HS-5 (cell line): ENCODE measurements around the gene LMX1A.

ENCODE experiments used
- DNase-seq: peaks from one replicate; pipeline ENCODE4 v3.0.0-alpha.2; 2012; ENCODE audit warnings: low read depth

LMX1A gene

DNA sequence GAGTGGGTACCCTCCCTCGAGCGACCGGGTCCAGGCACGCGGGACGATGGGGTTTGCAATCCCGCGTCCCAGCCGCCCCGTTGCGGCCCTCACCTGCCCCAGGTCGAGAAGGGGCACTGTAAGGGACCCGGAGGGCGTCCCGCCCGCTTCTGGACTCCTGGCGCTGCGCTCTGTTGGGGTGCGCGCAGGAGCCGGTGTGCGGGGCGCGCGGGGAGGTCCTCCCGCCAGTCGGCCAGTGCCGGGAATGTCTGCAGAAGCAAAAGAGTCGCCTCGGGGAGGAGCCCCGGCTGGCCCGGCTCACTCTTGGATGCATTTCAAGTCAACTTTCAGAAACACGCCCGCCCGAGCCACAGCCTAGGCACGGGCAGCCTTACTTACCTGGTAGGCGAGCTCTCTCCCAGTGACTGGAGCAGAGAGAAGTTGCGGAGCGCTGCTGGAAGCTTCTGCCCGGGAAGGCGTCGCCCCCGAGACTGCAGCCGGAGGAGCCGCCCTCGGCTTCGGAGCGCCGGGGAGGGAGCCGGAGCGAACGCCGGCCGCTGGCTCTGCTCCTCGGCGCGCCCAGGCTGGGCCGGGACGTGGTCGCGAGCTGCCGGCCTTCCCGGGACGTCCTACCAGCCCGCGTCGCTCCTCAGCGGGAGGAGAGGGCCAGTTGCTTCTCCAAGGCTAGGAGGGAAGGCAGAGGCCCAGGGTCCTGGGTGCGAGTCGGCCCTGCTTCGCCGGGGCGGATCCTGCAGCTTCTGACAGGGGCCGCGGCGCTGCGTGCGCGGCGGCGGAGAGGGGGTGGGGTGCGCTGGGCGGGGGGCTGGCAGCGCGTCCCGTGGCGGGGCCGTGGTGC lies at the start of gene LMX1A:
Gene LMX1A, minus strand, starts transcription at position 739 of the 835 bp plus-strand sequence. CDS start 1,156 bp downstream, outside the sequence.
- DNase-seq = no peak

DNA sequence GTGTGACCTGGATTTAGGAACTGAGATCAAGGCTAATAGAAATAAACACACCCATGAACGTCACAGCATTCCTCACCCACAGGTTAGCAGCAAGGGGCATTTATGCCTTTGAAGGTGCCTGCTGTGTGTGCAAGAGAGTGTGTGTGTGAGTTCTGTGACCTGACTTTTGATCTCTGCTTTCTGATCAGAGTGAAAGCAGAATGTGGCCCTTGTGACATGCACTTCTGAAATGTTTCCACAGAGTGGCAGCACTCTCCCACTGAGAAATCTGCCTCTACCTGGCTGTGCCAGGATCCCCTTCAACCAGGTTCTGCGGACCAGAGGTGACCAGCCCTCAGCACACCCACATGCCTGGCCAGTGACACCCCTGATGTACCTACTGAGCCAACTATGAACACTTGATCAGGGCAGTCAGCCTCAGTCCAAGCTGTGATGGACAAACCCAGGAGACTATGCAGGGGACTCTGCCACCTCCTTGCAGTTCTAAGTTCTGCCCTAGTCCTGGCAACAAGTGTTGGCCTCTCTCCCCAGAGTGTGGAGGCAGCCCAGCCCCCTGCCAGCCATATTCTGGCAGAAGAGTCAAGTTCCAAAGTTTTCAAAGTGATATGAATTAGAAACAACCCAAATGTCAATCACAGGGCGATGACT lies 47.4 kb upstream of the LMX1A start:
- DNase-seq = no peak

DNA sequence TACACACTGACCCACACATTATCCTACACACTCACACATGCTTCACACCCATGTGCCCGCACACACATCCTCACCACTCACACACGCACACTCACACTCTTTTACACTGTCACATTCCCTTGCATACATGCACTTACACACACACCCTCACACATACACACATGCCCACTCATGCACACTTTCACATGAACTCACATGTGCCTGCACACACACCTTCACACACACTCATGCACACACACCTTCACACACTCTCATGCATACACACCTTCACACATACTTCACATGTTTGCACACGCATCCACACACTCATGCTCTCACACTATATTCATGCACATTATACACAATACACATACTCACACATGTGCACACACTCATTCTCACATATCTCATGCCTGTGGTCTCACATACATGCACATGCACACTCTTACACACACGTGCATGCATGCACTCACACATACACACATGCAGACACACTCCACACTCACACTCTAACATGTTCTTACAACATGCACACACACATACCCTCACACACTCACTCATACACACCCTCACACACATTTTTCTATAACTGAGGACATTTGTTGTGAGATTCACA lies 46.1 kb upstream of the LMX1A start:
- no peak for DNase-seq

DNA sequence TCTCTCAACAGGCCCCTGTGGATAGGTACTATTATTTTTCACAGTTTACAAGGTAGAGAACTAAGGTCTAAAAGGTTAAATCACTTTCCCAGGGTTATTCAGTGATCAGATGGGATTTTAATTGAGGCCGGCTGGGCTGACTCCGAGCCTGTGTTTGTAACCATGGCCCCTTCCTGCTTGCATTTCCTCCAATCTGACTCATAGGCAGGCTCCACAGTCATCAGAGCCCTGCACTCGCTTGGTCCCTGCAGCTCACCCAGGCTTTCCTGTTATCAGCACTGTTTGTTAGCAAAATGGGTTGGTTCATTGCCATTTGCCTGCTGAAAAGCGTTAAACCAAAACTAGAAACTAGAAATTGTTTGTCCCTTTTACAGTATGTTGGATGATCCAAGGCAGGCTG lies 41.4 kb upstream of the LMX1A start:
- DNase-seq = peak; percentile 48

DNA sequence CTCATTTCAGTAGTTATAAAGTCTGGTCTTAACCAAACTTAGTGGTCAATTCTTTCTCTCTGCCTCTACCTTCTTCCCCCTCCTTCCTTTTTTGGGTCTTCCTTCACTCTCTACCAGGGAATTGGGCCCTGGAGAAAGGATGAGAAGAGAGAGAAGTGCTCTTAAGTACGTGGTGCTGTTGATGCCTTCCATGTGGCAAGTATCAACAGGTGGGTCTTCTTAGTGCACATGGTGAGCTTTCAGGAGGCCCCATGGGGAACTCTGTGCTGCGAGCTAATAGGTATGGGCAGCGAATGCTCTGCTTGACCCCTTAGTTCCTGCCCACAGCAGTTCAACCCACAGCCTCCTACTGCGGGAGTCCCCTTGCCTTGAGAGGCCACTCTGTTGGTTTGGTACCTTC lies 39.4 kb upstream of the LMX1A start:
- DNase-seq = no peak

DNA sequence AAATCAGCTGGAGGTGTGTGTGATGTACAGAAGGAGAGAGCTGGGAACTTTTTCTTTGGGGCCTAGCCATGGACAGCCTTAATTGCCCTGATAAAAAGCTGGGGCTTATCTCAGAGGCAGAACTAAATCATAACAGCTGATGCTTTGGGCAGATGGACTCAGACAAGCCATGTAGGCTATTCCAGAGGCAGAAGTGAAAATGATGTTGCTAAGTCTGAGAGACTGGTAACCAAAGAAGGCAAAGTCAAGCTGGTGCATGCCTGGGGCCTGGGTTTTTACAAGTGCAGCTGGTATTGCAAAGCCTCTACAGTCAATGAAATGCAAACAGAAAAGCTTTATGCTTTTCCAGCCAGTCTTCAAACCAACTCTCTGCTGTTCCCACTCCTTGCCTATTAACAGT lies 39.0 kb upstream of the LMX1A start:
- DNase-seq = no peak

DNA sequence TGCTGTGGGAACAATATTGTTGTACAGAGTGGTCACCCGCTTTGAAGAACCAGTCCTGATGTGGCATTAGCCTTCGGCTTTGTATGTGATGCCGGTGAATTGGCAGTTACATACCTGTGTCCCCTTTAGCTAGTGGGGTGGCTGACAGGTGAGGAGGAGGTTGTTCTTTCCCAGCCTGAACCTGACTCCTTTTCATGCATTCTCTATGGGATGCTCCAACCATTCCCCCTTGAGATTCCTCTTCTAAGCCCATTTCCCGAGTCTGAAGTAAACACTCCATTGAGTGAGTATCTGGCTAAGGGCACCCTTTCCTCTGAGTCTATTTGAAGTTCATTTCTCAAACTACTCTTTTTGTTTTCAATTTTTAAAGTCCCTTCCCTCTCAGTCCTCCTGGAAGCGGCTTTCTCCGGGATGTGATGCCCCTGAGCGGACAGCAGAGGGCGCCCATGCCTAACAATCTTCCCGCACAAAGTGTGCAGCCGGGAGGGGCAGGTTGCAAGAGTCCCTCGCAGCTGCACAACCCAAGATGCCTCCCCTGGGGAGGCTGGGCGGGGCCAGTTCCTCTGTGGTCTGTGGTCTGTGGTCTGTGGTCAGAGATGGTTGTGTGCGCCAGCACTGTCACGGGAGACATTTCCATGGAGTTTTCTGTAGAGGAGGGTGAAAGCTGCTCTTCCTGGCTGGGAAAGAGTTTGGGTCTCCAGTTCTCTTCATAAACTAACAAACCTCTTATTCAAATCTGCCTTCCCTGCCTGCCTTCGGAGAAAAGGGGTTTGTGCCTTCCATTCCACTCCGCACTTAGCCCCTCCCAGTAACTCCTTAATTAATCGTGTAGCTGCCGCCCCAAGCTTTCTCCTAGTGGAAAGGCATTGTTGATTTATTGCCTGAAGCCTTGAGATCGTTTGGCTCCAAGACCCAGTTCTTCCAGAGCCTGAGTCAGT lies 36.4 kb upstream of the LMX1A start:
- DNase-seq = peak; percentile 53

DNA sequence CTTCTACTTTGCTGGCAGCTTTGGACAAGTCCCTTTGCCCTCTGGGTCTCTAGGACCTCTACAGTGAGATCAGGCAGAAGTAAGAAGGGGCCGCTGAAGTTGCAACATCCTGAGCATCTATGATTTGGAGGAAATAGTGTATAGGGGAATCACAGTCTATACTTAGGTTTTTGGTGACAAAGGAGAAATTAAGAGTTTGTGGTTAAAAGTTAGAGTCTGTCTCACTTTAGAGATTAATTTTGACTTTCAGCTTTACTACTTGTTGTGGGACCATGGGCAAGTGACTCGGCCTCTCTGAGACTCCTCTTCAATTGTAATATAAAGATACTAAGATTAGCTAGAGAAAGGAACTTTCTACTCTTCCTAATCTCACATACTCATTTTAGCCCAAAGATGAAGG lies 33.1 kb upstream of the LMX1A start:
- no peak for DNase-seq

DNA sequence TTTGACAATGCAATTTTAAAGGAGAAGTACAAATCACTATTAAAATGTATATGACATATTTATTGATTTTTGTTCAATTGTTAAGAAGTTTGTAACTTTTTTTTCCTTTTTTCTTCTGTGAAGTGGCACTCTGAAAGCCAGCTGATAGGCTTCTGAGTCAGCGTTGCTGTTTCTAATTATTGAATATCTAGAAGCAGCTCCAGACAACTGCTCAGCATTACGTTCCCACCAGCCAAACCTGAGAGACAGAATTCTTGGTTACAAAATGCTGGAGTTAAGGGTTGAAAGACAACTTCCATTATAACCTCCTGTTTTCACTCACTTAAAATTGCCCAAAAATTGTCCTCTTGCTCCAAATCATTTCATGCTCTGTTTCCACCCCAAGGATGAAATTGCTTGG lies 31.4 kb upstream of the LMX1A start:
- no peak for DNase-seq

DNA sequence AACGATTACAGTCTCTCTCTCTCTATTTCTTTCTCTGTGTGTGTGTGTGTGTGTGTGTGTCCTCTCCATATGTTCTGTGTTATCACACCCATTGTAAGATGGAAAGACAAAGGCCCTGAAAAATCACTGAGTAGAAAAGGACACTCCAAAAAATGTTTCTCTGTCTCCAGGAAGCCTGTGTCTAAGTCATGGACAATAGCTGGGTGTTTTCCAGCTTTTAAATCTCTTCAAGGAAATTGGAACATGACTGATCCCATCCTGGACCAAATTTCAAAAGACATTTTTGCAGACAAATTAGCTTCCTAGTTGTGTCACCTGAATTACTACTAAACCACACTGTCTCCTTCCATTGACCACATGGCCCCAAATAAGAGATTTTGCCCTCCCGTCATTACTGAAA lies 31.0 kb upstream of the LMX1A start:
- no peak for DNase-seq

DNA sequence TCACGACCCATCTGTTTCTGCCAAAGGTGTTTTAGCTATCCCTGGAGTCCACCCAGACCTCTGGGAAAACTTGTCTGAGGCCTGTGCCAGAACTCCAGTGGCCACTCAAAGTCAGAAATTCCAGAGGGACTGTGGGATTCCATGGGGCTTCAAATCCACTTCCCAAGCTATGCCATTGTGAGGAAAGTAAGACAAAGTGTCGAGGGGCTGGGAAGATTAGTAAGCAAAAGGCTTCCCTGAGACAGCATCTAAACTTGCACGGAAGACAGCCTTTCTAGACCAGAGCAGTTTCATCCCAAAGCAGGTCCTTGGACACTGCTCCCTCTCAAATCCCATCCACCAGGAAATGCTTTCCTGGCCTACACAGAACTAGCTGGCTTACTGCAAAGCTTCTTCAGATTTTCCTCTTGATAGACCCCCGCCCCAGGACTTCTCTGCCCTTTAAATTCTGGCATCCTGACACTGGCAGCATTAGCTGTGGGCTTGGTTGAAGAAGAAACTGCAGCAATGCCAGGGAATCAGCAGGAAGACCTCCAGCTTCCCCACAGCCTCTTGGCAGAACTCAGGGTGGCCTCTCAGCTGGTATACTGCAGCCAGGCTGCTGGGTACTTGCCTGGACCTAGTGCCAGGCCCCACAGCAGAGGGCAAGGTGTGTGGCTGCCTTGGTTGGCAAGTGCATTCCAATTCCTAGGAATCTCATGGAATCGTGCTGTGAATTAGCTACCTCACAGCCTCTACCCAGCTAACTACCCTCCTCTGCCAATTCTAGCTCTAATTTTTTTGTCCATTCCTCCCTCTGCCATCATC lies 27.3 kb upstream of the LMX1A start:
- no peak for DNase-seq

DNA sequence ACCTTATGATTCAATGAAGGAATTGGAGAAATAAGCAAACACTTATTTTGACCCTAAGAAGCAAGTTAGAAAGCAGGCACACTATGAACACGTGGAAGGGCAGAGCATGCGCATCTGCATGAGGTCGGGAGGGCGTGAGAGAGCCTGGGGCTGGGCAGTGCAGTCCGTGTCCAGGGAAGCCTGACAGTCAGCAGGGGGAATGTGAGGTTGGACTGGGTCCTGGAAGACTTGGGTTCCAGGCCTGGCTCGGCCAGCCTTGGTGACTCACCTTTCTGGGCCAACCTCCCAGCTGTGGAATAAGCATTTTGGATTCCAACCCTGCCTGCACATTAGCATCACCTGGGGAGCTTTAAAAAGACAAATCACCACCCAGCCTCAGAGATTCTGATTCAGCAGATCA lies 26.6 kb upstream of the LMX1A start:
- DNase-seq = no peak

DNA sequence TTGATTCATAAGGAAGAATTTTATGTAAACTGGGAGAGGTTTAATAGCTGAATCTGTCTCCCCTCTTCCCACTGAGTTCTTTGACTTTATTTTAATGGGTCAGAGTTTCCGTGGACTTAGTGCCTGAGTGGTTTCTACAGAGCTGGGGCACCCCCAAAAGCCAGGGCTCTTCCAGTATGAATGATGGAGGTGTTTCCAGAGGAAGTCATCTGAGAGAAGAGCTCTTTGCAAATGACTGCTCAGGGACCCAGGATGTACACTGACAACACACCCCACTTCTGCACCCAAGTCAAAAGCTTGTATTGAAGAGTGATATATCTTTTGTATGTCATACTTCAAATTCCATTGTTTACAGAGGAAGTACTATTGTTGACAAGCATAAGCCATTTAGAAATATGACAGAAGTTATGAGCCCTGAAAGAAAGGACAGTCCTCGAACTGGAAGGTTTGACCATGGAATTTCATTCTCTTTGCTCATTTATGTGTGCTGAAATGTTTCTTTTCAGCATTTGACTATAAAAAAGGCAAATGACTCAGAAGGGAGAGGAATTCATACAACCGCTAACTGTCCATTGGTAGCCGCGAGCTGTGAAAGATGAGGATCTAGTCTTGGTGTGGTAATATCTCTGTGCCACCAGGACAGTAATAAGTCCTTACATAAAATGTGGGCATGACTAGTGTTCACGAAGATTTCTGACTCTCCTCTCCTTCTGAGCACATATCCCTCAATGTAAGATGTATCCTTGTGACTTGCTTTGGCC lies 25.4 kb upstream of the LMX1A start:
- no peak for DNase-seq

DNA sequence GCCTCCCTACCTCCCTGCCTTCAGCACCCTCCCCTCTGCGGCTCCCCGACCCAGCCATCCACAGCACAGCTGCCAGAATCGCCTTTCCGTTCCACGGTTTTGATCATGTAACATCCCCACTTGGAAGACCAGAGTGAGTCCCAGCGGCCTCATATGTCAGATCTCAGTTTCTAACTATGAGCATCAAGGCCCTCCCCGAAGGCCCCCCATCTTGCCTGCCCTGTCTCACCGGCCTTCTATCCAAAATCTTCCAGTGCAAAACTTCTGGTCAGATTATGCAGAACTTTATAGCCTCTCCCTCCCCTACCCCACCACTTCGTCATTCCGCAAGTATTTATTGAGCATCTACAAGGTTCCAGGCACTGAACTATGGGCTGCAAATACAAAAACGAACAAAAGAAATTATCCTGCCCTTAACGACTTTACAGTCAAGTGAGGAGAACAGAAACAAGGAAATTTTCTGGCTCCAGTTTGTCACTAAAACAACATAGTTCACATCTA lies 20.3 kb upstream of the LMX1A start:
- DNase-seq = no peak

DNA sequence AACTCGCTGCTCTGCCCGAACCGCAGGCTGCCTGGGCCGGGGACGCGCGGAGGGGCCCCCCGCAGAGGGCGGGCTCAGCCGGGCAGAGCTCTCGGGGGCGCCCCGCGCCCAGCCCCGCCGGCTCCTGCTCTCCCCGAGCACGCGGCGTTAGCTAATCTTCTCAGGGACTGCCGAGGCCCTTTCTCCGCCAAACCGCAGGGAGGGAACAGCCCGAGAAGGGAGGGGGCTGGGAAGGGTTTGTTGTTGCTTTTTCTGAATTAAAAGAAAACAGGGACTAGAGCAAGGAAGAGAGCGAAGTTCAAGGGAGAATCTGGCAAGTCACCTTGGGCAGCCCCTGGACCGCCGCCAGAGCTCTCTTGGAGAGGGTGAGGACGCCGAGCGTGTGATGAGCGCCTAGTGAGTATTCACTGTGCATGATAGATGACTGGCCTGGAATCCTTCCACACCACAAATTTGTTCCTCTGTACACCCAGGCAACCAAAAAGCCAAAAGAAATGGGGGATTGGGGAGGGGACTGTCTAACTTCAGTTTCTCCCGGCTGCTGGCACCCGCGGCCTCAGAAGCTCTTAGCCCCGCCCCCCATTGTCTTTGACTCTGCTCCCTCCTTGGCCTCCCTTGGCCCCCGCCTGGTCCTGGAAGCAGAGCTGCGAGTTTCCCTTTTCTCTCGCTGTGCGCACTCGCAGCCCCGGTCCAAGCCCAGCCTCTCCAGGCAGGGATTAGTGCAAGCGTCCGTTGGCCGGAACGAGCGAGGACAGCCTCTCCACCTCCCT lies 19.7 kb upstream of the LMX1A start:
- peak; percentile 28 for DNase-seq

DNA sequence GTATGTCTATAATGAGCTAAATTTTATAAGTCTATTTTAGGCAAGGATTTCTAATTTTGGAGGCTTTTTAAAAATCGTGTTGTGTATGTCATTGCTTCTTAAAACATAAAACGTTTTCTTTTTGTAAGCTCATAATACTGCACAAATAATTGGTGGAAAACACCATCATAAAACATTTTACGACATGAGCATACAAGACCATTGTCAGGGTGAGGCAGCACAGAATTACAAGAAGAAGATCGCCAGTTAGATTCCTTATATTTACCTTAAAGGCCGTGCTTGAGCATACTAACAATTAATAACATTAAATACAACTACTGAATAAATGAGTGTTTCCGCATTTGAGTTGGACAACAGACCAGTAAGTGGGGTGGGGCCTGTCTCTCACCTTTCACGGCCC lies 19.1 kb upstream of the LMX1A start:
- no peak for DNase-seq

DNA sequence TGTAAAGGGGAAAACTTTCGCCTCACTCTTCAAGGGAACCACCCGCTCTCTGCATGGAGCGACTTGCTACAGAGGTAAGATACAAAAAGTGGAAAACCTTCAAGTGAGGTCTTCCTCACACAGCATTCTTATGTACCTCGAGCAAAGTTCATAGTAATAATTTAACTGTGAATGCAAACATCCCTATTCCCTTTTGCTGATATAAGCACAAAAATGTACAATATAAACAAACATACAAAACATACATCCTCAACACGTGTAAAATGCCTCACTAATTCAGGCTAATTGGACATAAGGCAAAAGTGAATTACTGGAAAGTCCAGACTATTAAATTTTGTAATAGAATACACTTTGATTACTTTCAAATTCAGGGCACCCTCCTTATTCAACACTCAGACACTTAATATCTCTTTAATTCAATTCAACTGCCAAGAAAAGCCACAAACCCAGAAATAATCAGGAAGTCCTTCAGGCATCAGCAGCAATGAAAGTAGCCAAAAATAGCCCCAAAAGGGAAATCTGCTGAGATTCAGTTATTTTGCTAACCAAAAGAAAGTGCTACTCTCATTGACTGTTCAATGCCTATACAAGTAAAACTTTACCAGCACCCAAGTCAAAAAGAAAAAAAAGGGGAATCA lies 15.2 kb upstream of the LMX1A start:
- no peak for DNase-seq

DNA sequence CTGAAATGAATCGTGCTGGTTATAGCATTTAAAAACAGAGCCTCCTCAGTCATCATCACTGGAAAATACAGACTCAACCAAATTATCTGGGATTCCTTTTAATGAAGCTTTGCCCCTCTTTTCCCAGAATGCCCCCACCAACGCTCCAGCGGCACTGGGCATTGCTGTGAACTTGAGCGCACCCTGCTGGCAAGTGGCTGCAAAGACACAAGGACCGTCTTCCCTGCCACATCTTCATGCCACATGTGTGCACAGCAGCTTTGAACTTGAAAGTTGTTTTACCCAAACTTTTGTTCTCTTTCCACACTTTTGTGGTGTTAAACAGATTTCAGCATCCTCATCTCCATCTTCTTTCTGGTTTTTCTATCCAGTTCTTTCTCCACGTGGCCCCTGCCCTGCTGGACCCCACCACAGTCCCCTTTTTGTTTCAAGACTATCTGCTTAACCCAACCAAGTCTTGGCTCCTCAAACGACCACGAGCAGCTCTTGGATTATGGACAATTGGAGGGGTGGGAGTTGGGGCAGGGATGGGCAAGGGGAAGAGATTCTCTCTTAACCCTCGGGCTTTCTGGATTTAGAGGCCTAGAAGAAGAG lies 12.8 kb upstream of the LMX1A start:
- DNase-seq = no peak
